SK-N-SH (cell line): Measurements from ENCODE around the gene CSTF2.

Experiments used
- CTCF ChIP-seq: fragments of 200-600 bp; sonication (generic); IDR thresholded peaks from 2 replicates; pipeline ENCODE4 v1.6.1; 2017; ENCODE audit warnings: antibody characterized with exemption, mild to moderate bottlenecking, moderate library complexity
- EP300 ChIP-seq, 2 experiments: IDR thresholded peaks; 2 replicates each; pipeline versions ENCODE4 v1.4.0 to v1.6.1; 2012; ENCODE audit warnings: borderline replicate concordance in 1 of 2, low read depth in 1 of 2, low read length in 1 of 2
- EZH2phosphoT487 ChIP-seq: fragments of 200-600 bp; sonication (generic); IDR thresholded peaks from 2 replicates; pipeline ENCODE4 v1.6.1; 2017; ENCODE audit warnings: low read depth, mixed run types, mild to moderate bottlenecking, antibody characterized with exemption, moderate library complexity, borderline replicate concordance
- POLR2AphosphoS5 ChIP-seq: IDR thresholded peaks from 2 replicates; pipeline ENCODE4 v1.6.1; 2012; ENCODE audit warnings: low read depth, low read length
- RAD21 ChIP-seq: IDR thresholded peaks from 2 replicates; pipeline ENCODE4 v1.6.1; 2012; ENCODE audit warnings: mild to moderate bottlenecking, low read length
- TEAD4 ChIP-seq: IDR thresholded peaks from 2 replicates; pipeline ENCODE4 v1.4.0; 2012; ENCODE audit warnings: mild to moderate bottlenecking, borderline replicate concordance; ENCODE audit not compliant: insufficient read depth

DNA sequence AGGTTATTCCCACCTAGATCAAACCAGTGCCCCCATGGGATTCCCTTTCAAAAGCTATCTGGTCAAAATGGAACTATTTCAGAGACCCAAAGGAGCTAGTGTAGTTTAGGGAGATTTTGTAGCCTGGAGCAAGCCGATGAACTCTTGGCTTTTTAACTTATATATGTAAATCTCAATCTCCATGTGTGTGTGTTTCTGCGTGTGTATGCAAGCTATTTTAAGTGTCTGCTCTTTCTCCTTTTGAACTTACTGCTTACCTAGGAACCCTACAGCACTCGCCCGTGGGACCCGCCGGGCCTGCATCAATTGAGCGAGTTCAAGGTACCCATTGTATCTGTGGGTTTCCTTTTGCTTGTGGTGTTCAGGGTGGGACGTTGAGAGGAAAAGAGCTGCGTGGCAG is 10.4 kb downstream of the CSTF2 start:
- TF ChIP-seq TEAD4 (no peak), EP300 (IDR thresholded peaks at IDR 0.05; ENCODE audit: borderline replicate concordance in 1 of 2, low read depth in 1 of 2, low read length in 1 of 2) (no peak), CTCF (no peak), POLR2AphosphoS5 (no peak), EZH2phosphoT487 (no peak), RAD21 (no peak)
